ENCODE results near the gene AUTS2. TPM values are rescaled to one million over a fixed set of nuclear protein-coding genes. Genes with fewer than 3 reads are reported as not detected.

Gene AUTS2
- total and polyA plus RNA-seq, 5 donors = 7.0 to 15.4 (median 10.6) TPM

DNA sequence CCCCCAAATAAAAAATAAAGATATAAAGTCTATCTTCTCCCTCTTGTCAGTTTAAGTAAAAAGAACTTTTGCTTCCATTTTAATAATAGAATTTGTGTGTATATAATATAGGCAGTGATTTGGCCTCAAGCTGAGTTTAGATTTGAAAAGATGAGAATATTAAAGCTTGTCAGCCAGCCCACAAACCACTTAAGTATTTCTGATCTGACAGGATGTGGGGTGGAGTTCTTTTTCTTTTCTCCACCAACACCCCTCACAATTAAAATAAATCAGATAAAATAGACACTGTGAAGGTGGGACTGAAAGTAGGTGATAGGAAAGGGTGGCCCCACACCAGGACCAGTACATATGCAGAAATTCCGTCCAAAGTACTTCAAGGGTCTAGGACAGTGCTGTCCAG, 714.1 kb downstream of the AUTS2 start:
- Histone ChIP-seq H3K4me1 (ENCODE audit: control insufficient read depth, insufficient read depth, low read length) (no peaks in the 10 kb centered on the region), H3K27me3 (ENCODE audit: control insufficient read depth, insufficient read depth) (no peaks in the 10 kb centered on the region), H3K9me3 (ENCODE audit: control insufficient read depth, low read length) (no peaks in the 10 kb centered on the region), H3K27ac (ENCODE audit: low read length) (no peak overlapping the region), H3K4me3 (ENCODE audit: low read length) (no peak overlapping the region)
- WGBS = 80% methylated on average over 1 of the region's 1 CpG
- intact Hi-C loops (cut with DNase I) = no loop called here
- DNase-seq (no peak), ATAC-seq (no peak)

DNA sequence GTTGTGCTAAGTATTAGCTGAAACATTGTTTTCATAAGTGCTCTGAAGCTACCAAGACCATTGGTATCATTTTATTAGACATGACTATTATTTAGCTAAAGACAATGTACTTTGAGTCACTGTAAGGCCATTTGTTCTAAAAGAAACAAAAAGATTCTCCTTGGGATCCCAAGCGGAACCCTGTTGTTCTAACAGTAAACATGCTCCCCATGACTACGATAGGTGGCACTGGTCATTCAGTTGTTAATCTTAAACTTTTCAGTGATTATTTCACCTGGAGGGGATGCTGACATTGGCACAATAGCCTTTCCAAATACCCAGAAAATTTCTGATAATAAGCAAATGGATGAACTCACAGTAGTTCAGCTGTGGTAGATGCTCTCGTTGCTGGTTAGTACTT, 715.0 kb downstream of the AUTS2 start:
- H3K4me3 ChIP-seq (ENCODE audit: low read length) = no peak overlapping the region
- H3K9me3 ChIP-seq (ENCODE audit: control insufficient read depth, low read length) = no peaks in the 10 kb centered on the region
- intact Hi-C loops (cut with DNase I) = no loop called here
- DNase-seq (no peak), ATAC-seq (no peak)
- H3K4me1 ChIP-seq (ENCODE audit: control insufficient read depth, insufficient read depth, low read length) = no peaks in the 10 kb centered on the region
- WGBS = 98% methylated on average over 3 of the region's 3 CpGs
- no peak overlapping the region for H3K27ac ChIP-seq (ENCODE audit: low read length)
- no peaks in the 10 kb centered on the region for H3K27me3 ChIP-seq (ENCODE audit: control insufficient read depth, insufficient read depth)

DNA sequence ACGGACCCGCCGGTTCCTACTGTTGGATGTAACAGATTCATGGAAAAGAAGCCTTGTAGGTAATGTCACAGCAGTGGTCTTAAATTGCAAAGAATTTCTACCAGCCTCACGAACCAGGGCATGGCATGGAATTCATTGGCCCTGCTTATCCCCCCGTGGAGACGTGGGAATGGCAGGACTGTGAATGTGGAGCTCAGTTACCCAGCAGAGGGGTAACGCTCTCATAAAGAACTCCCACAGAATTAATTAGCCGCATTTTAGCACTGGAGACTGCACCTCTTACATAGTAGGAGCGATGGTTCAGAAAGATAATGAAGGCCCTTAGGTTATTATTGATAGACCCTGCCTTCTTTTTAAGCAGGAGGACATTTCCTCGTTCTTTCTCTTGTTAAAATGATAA, 715.4 kb downstream of the AUTS2 start:
- H3K4me1 ChIP-seq (ENCODE audit: control insufficient read depth, insufficient read depth, low read length) = no peaks in the 10 kb centered on the region
- WGBS = 95% methylated on average over 10 of the region's 10 CpGs
- H3K4me3 ChIP-seq (ENCODE audit: low read length) = no peak overlapping the region
- DNase-seq (no peak), ATAC-seq (no peak)
- H3K27me3 ChIP-seq (ENCODE audit: control insufficient read depth, insufficient read depth) = no peaks in the 10 kb centered on the region
- H3K9me3 ChIP-seq (ENCODE audit: control insufficient read depth, low read length) = no peaks in the 10 kb centered on the region
- intact Hi-C loops (cut with DNase I) = no loop called here
- H3K27ac ChIP-seq (ENCODE audit: low read length) = no peak overlapping the region

DNA sequence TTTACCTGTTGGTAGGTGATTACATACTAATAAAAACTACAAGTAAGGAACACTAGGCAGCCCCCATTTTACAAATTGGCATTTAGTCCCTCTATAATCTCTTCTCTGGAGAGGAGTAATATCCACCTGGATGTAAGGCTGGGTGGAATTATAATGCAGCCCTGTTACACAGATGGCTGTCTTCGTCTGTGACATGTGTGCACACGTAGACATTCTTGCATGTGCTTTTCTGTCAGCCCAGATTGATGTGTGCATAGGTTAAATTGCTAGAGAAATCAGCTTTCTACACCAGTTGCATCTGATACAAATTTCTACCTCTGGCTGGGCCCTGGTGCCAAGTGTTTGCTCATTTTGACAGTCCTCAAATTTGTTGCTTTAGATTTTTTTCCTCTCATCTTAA, 715.9 kb downstream of the AUTS2 start:
- DNase-seq = no peak
- intact Hi-C loops (cut with DNase I) = no loop called here
- Histone ChIP-seq H3K4me1 (ENCODE audit: control insufficient read depth, insufficient read depth, low read length) (no peaks in the 10 kb centered on the region), H3K27me3 (ENCODE audit: control insufficient read depth, insufficient read depth) (no peaks in the 10 kb centered on the region), H3K27ac (ENCODE audit: low read length) (no peak overlapping the region), H3K4me3 (ENCODE audit: low read length) (no peak overlapping the region), H3K9me3 (ENCODE audit: control insufficient read depth, low read length) (no peaks in the 10 kb centered on the region)
- 95% methylated on average over 2 of the region's 2 CpGs for WGBS
- no peak for ATAC-seq

DNA sequence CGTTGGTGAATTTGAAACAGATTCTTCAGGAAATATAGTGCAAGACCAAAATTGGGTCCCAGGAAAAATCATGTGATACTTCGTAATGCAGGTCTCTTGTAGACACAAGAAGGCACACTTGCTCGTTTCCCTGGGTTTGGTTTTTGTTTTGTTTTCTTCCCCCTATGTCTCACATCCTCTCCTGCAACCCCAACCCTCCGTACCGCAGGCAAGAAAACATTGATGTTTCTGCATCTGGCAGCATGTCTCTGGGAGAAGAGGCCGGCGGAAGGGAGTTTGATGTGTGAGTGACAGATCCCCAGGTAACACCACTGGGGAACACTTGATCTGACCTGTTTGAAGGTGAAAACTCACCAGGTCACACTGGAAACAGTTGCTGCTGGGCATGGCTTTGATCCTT, 718.5 kb downstream of the AUTS2 start:
- intact Hi-C loops (cut with DNase I) = no loop called here
- Histone ChIP-seq H3K4me1 (ENCODE audit: control insufficient read depth, insufficient read depth, low read length) (no peaks in the 10 kb centered on the region), H3K27ac (ENCODE audit: low read length) (no peak overlapping the region), H3K27me3 (ENCODE audit: control insufficient read depth, insufficient read depth) (no peaks in the 10 kb centered on the region), H3K9me3 (ENCODE audit: control insufficient read depth, low read length) (no peaks in the 10 kb centered on the region), H3K4me3 (ENCODE audit: low read length) (no peak overlapping the region)
- DNase-seq (no peak), ATAC-seq (no peak)
- 93% methylated on average over 7 of the region's 7 CpGs for WGBS

DNA sequence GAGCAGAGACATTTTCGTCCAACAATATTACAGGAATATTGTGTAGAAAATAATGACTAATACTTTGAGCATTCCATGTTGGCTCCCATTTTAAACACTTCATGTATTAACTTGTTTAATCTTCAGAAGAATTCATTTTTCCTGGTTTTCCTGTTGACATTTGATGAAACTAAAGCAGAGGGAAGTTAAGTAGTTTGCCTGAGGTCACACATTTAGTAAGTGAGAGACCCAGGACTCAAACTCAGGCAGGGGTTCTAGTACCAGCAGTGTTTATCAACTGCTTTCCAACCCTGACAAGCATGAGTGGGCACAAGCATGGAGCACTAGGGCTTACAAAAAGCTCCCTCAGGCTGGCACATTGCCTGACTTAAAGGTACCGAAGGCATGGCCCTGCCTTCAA, 719.1 kb downstream of the AUTS2 start:
- intact Hi-C loops (cut with DNase I) = no loop called here
- WGBS = 67% methylated on average over 2 of the region's 2 CpGs
- Histone ChIP-seq H3K27me3 (ENCODE audit: control insufficient read depth, insufficient read depth) (no peaks in the 10 kb centered on the region), H3K27ac (ENCODE audit: low read length) (no peak overlapping the region), H3K4me1 (ENCODE audit: control insufficient read depth, insufficient read depth, low read length) (no peaks in the 10 kb centered on the region), H3K9me3 (ENCODE audit: control insufficient read depth, low read length) (no peaks in the 10 kb centered on the region), H3K4me3 (ENCODE audit: low read length) (no peak overlapping the region)
- ATAC-seq (no peak), DNase-seq (no peak)

DNA sequence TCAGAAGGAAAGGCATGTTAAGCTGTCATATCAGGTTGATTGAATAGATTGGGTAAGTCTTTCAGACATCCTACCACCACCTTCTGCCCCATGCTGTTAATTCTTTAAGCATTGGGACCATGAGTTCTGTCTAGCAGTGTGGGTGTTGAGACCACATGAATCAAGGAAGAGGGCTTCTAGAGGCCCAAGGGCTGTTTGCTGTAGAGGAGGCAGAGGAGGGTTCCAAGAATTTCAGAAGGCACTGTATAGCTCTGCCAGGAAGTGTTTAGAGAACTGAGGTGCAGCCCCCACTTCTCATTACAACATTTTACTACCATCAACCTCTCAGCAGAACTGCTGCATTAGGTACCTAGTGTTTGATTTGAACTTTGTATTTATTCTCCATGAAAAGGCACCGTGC, 720.2 kb downstream of the AUTS2 start:
- WGBS = 96% methylated on average over 1 of the region's 1 CpG
- DNase-seq (no peak), ATAC-seq (no peak)
- no peaks in the 10 kb centered on the region for H3K27me3 ChIP-seq (ENCODE audit: control insufficient read depth, insufficient read depth)
- no peaks in the 10 kb centered on the region for H3K9me3 ChIP-seq (ENCODE audit: control insufficient read depth, low read length)
- no peak overlapping the region for H3K27ac ChIP-seq (ENCODE audit: low read length)
- no peaks in the 10 kb centered on the region for H3K4me1 ChIP-seq (ENCODE audit: control insufficient read depth, insufficient read depth, low read length)
- intact Hi-C loops (cut with DNase I) = no loop called here
- H3K4me3 ChIP-seq (ENCODE audit: low read length) = no peak overlapping the region

DNA sequence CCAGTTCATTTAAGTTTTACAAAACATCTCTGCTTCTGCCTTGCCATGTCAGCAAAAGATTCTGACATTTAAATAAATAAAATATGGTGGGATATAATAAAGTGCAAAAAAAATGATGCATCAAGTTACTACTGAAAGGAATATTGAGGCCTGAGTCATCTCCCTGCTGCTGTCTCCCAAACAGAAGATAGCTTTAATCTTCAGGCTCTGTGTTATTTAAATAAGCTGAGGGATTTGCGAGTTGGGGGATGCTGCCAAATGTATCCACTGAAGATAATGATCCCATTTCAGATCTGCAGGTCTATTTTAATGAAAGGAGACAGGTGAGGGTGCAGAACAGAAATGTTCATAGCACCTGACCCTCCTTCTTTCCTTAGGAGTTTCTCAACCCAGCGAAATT, 720.8 kb downstream of the AUTS2 start:
- 87% methylated on average over 2 of the region's 2 CpGs for WGBS
- intact Hi-C loops (cut with DNase I) = no loop called here
- no peaks in the 10 kb centered on the region for H3K27me3 ChIP-seq (ENCODE audit: control insufficient read depth, insufficient read depth)
- H3K4me1 ChIP-seq (ENCODE audit: control insufficient read depth, insufficient read depth, low read length) = no peaks in the 10 kb centered on the region
- no peaks in the 10 kb centered on the region for H3K9me3 ChIP-seq (ENCODE audit: control insufficient read depth, low read length)
- H3K4me3 ChIP-seq (ENCODE audit: low read length) = no peak overlapping the region
- no peak for ATAC-seq
- no peak for DNase-seq
- H3K27ac ChIP-seq (ENCODE audit: low read length) = no peak overlapping the region

DNA sequence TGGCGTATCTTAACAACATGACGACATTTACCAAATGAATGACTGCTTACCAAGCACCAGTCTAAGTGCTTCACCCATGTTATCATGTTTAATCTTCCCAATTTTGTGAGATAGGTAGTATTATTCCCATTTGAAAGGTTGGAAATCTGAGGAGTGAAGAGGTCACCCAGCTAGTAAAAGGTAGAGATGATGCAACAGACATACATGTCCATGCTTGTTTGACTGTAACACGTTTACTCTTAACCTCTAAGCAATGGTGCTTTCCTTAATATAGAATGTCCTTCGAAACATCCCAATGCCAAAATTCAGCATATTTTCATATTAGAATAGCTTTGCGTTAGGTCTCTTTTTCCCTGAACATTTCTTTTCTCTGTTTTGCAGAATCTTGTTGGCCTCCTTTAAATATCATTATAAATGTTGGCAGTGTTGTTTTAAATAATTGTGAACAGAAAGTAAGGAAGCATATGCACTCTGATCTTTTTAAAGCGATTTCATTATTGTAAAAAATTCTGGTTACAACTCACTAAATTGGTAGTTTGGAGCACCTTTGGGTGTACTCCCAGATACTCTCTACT, 722.8 kb downstream of the AUTS2 start:
- no peaks in the 10 kb centered on the region for H3K9me3 ChIP-seq (ENCODE audit: control insufficient read depth, low read length)
- no peak for DNase-seq
- H3K4me1 ChIP-seq (ENCODE audit: control insufficient read depth, insufficient read depth, low read length) = no peaks in the 10 kb centered on the region
- intact Hi-C loops (cut with DNase I) = no loop called here
- H3K27me3 ChIP-seq (ENCODE audit: control insufficient read depth, insufficient read depth) = no peaks in the 10 kb centered on the region
- WGBS = 95% methylated on average over 6 of the region's 6 CpGs
- no peak overlapping the region for H3K4me3 ChIP-seq (ENCODE audit: low read length)
- no peak for ATAC-seq
- no peak overlapping the region for H3K27ac ChIP-seq (ENCODE audit: low read length)

DNA sequence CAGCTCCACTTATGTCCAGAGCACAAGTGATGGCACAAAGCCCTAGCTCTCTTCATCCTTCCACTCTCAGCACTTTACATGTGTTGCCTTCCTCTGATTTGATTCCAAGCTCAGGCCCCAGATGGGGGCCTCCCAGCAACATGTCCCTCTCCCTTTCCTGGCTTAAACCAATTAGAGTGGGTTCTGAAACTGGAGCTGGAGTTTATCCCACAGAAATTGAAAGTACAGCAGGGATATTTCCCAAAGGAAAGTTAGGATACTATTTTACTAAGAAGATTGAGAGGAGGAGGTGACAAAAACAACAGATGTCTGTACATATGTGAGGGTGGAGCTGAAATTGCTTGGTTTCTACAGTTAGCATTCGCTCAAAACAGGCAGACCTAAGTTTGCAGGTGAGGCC, 724.6 kb downstream of the AUTS2 start:
- H3K4me3 ChIP-seq (ENCODE audit: low read length) = no peak overlapping the region
- no peak overlapping the region for H3K27ac ChIP-seq (ENCODE audit: low read length)
- ATAC-seq (no peak), DNase-seq (no peak)
- intact Hi-C loops (cut with DNase I) = no loop called here
- H3K9me3 ChIP-seq (ENCODE audit: control insufficient read depth, low read length) = no peaks in the 10 kb centered on the region
- no peaks in the 10 kb centered on the region for H3K27me3 ChIP-seq (ENCODE audit: control insufficient read depth, insufficient read depth)
- WGBS = 85% methylated on average over 1 of the region's 1 CpG
- H3K4me1 ChIP-seq (ENCODE audit: control insufficient read depth, insufficient read depth, low read length) = no peaks in the 10 kb centered on the region

DNA sequence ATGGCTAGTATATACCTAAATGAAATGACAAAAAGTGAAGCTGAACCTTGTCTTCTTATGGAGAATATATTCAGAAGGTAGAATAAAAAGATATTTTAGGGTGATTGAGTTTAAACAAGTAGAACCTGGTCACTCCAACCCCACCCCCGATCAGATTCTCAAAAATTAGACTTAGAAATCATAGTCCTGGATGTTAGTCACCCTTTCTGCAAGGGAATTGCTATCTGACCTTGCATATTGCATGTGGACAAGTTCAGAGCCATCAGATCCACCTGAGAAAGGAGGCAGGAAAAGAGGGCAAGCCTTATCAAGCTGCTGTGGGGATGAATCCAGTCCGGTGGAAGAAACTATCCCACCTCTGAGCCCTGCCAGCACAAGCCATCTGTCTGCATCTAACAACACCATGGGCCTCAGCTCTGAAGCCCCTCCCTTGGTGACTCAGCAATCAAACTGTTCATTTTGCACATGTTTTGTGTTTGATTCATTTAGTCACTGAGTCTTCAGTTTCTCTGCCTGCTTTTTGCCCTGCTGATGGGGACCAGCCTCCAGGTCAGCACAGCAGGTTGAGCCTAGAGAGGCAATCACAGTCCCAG, 727.3 kb downstream of the AUTS2 start:
- Histone ChIP-seq H3K27me3 (ENCODE audit: control insufficient read depth, insufficient read depth) (no peaks in the 10 kb centered on the region), H3K4me3 (ENCODE audit: low read length) (no peak overlapping the region), H3K9me3 (ENCODE audit: control insufficient read depth, low read length) (no peaks in the 10 kb centered on the region), H3K4me1 (ENCODE audit: control insufficient read depth, insufficient read depth, low read length) (no peaks in the 10 kb centered on the region), H3K27ac (ENCODE audit: low read length) (no peak overlapping the region)
- 73% methylated on average over 2 of the region's 2 CpGs for WGBS
- DNase-seq (no peak), ATAC-seq (no peak)
- intact Hi-C loops (cut with DNase I) = no loop called here

DNA sequence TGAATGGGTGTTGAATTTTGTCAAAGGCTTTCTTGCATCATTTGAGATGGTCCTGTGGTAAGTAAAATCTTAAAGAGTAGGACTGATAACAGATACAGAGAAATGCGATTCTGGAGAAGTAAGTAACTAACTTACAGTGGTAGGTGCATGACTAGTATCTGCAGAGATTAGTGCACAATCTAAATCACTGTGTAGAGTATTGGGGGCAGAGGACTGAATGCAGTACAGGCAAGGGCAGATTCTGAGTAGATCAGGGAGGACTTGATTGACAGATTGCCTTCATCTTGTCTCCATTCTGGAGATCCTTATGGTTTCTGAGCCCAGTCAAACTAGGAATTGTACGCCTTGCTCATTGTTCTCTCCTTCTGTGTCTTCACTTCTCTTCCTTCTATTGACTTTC, 736.0 kb downstream of the AUTS2 start:
- Histone ChIP-seq H3K4me1 (ENCODE audit: control insufficient read depth, insufficient read depth, low read length) (no peaks in the 10 kb centered on the region), H3K4me3 (ENCODE audit: low read length) (no peak overlapping the region), H3K9me3 (ENCODE audit: control insufficient read depth, low read length) (no peaks in the 10 kb centered on the region), H3K27me3 (ENCODE audit: control insufficient read depth, insufficient read depth) (no peaks in the 10 kb centered on the region), H3K27ac (ENCODE audit: low read length) (no peak overlapping the region)
- ATAC-seq = no peak
- 95% methylated on average over 2 of the region's 2 CpGs for WGBS
- DNase-seq = no peak
- intact Hi-C loops (cut with DNase I) = no loop called here

All from right cardiac atrium (tissue), 5 donors.